Muscle layer of duodenum (tissue), 2 donors: ENCODE measurements around the gene LPP.

Experiments
- H3K27ac ChIP-seq: one replicate; pipeline ENCODE4 v1.7.0; 2013; ENCODE audit warnings: mild to moderate bottlenecking, low read length
- H3K27me3 ChIP-seq: one replicate; pipeline ENCODE4 v1.7.0; 2013; ENCODE audit warnings: low read depth, mild to moderate bottlenecking, control low read depth, low read length
- H3K36me3 ChIP-seq, 2 donors: one replicate each; pipeline ENCODE4 v1.7.0; 2013; ENCODE audit warnings: low read length in 2 of 2, control low read depth in 1 of 2, mild to moderate bottlenecking in 1 of 2; ENCODE audit not compliant: insufficient read depth in 2 of 2, control insufficient read depth in 1 of 2
- H3K4me1 ChIP-seq, 2 donors: one replicate each; pipeline ENCODE4 v1.7.0; 2013; ENCODE audit warnings: low read length in 2 of 2, mild to moderate bottlenecking in 2 of 2, control low read depth in 1 of 2, moderate library complexity in 1 of 2; ENCODE audit not compliant: insufficient read depth in 2 of 2, control insufficient read depth in 1 of 2
- H3K4me3 ChIP-seq, 2 donors: one replicate each; pipeline ENCODE4 v1.7.0; 2013; ENCODE audit warnings: low read length in 2 of 2, low read depth in 1 of 2, mild to moderate bottlenecking in 1 of 2
- H3K9me3 ChIP-seq, 2 donors: one replicate each; pipeline ENCODE4 v1.7.0; 2013; ENCODE audit warnings: low read length in 2 of 2, control low read depth in 1 of 2, mild to moderate bottlenecking in 1 of 2; ENCODE audit not compliant: control insufficient read depth in 1 of 2
- donor health status: healthy.

LPP gene

GRCh38 chr3:188156056-188156455, 2.1 kb downstream of the LPP start:
- H3K27ac ChIP-seq: peak overlapping the region; percentile 58

GRCh38 chr3:188157407-188157806, 3.5 kb downstream of the LPP start:
- peaks cover 19 to 31% of the 10 kb centered on the region in 2 donors for H3K4me1 ChIP-seq

More at GRCh38 chr3:188156056-188156455, 2.1 kb downstream of the LPP start:
- H3K36me3 ChIP-seq: no peaks in the 10 kb centered on the region
- peak overlapping the region; percentile 45 to 87 for H3K4me3 ChIP-seq
- peaks cover 22% of the 10 kb centered on the region in 2 donors for H3K4me1 ChIP-seq
- no peaks in the 10 kb centered on the region for H3K27me3 ChIP-seq
- no peaks in the 10 kb centered on the region for H3K9me3 ChIP-seq

GRCh38 chr3:188157971-188158370, 4.0 kb downstream of the LPP start:
- Histone ChIP-seq H3K4me3 (peak overlapping the region; percentile 30), H3K36me3 (no peaks in the 10 kb centered on the region), H3K27ac (peak overlapping the region; percentile 82), H3K4me1 (peaks cover 23 to 28% of the 10 kb centered on the region in 2 donors), H3K9me3 (no peaks in the 10 kb centered on the region), H3K27me3 (no peaks in the 10 kb centered on the region)

More at GRCh38 chr3:188157407-188157806, 3.5 kb downstream of the LPP start:
- no peaks in the 10 kb centered on the region for H3K9me3 ChIP-seq
- peak overlapping the region; percentile 82 for H3K27ac ChIP-seq
- H3K27me3 ChIP-seq: no peaks in the 10 kb centered on the region
- peak overlapping the region; percentile 10 to 30 for H3K4me3 ChIP-seq
- H3K36me3 ChIP-seq: no peaks in the 10 kb centered on the region

- peaks cover 31% of the 10 kb centered on the region in 2 donors for H3K4me1 ChIP-seq
Measured at GRCh38 chr3:188158731-188159310, 4.9 kb downstream of the LPP start.

GRCh38 chr3:188160751-188161150, 6.8 kb downstream of the LPP start:
- H3K4me1 ChIP-seq: peaks cover 32 to 41% of the 10 kb centered on the region in 2 donors
- no peaks in the 10 kb centered on the region for H3K9me3 ChIP-seq
- H3K36me3 ChIP-seq: no peaks in the 10 kb centered on the region
- no peaks in the 10 kb centered on the region for H3K27me3 ChIP-seq
- H3K4me3 ChIP-seq: no peak overlapping the region
- H3K27ac ChIP-seq: peak overlapping the region; percentile 56

More at GRCh38 chr3:188158731-188159310, 4.9 kb downstream of the LPP start:
- H3K36me3 ChIP-seq: no peaks in the 10 kb centered on the region
- peak overlapping the region; percentile 82 for H3K27ac ChIP-seq
- H3K27me3 ChIP-seq: no peaks in the 10 kb centered on the region
- no peaks in the 10 kb centered on the region for H3K9me3 ChIP-seq
- peak overlapping the region in 1 of 2 donors; percentile 24 for H3K4me3 ChIP-seq

- no peaks in the 10 kb centered on the region for H3K27me3 ChIP-seq
- no peaks in the 10 kb centered on the region for H3K9me3 ChIP-seq
- H3K36me3 ChIP-seq: no peaks in the 10 kb centered on the region
- H3K27ac ChIP-seq: peak overlapping the region; percentile 49
- H3K4me1 ChIP-seq: peaks cover 25 to 26% of the 10 kb centered on the region in 2 donors
- no peak overlapping the region for H3K4me3 ChIP-seq
Measured at GRCh38 chr3:188164248-188164687, 10.3 kb downstream of the LPP start.

GRCh38 chr3:188165596-188165995, 11.6 kb downstream of the LPP start:
- Histone ChIP-seq H3K27ac (no peak overlapping the region), H3K9me3 (no peaks in the 10 kb centered on the region), H3K27me3 (no peaks in the 10 kb centered on the region), H3K4me1 (peaks cover 25% of the 10 kb centered on the region in 2 donors), H3K36me3 (no peaks in the 10 kb centered on the region), H3K4me3 (no peak overlapping the region)

GRCh38 chr3:188166441-188166840, 12.5 kb downstream of the LPP start:
- H3K4me3 ChIP-seq: no peak overlapping the region
- H3K27me3 ChIP-seq: no peaks in the 10 kb centered on the region
- no peaks in the 10 kb centered on the region for H3K9me3 ChIP-seq
- H3K36me3 ChIP-seq: no peaks in the 10 kb centered on the region
- peaks cover 26 to 28% of the 10 kb centered on the region in 2 donors for H3K4me1 ChIP-seq
- H3K27ac ChIP-seq: no peak overlapping the region

- H3K36me3 ChIP-seq: no peaks in the 10 kb centered on the region
- H3K4me1 ChIP-seq: peaks cover 19 to 31% of the 10 kb centered on the region in 2 donors
Measured at GRCh38 chr3:188168186-188168585, 14.2 kb downstream of the LPP start.

GRCh38 chr3:188168648-188169047, 14.7 kb downstream of the LPP start:
- Histone ChIP-seq H3K36me3 (no peaks in the 10 kb centered on the region), H3K27me3 (no peaks in the 10 kb centered on the region), H3K27ac (no peak overlapping the region), H3K4me1 (peaks cover 17 to 27% of the 10 kb centered on the region in 2 donors), H3K4me3 (no peak overlapping the region), H3K9me3 (no peaks in the 10 kb centered on the region)

More at GRCh38 chr3:188168186-188168585, 14.2 kb downstream of the LPP start:
- H3K9me3 ChIP-seq: no peaks in the 10 kb centered on the region
- no peaks in the 10 kb centered on the region for H3K27me3 ChIP-seq
- H3K4me3 ChIP-seq: no peak overlapping the region
- H3K27ac ChIP-seq: no peak overlapping the region

- peaks cover 7 to 21% of the 10 kb centered on the region in 2 donors for H3K4me1 ChIP-seq
- no peak overlapping the region for H3K4me3 ChIP-seq
Measured at GRCh38 chr3:188169830-188170455, 16.0 kb downstream of the LPP start.

More at GRCh38 chr3:188169830-188170455, 16.0 kb downstream of the LPP start:
- H3K9me3 ChIP-seq: no peaks in the 10 kb centered on the region
- peak overlapping the region; percentile 53 for H3K27ac ChIP-seq
- H3K27me3 ChIP-seq: no peaks in the 10 kb centered on the region
- no peaks in the 10 kb centered on the region for H3K36me3 ChIP-seq
